HepG2 (cell line): Measurements from ENCODE around the gene ZNF511. TPM values are rescaled to one million over a fixed set of nuclear protein-coding genes. Genes with fewer than 3 reads are reported as not detected.

ENCODE experiments used
- EEA1 ChIP-seq: sonication (generic); formaldehyde crosslinking; IDR thresholded peaks from 2 replicates; pipeline ENCODE4 v1.5.1; 2020; ENCODE audit warnings: mild to moderate bottlenecking, missing genetic modification reagents, borderline replicate concordance
- GLI4 ChIP-seq: sonication (generic); formaldehyde crosslinking; IDR thresholded peaks from 2 replicates; pipeline ENCODE4 v1.5.1; 2020; ENCODE audit warnings: missing genetic modification reagents, mild to moderate bottlenecking, moderate library complexity, borderline replicate concordance
- GTF3A ChIP-seq: sonication (generic); formaldehyde crosslinking; conservative IDR thresholded peaks from 2 replicates; pipeline ENCODE4 v1.4.0; 2020; ENCODE audit warnings: mild to moderate bottlenecking, missing genetic modification reagents
- HIC2 ChIP-seq: sonication (generic); formaldehyde crosslinking; IDR thresholded peaks from 2 replicates; pipeline ENCODE4 v1.9.0; 2022; ENCODE audit warnings: low read depth, missing genetic modification reagents
- MIER3 ChIP-seq: IDR thresholded peaks from 2 replicates; pipeline ENCODE4 v1.6.1; 2016; ENCODE audit warnings: missing compliant biosample characterization, borderline replicate concordance
- NFIC ChIP-seq: IDR thresholded peaks from 2 replicates; pipeline ENCODE4 v1.6.1; 2012; ENCODE audit warnings: mild to moderate bottlenecking, low read length, inconsistent platforms
- NFYC ChIP-seq: IDR thresholded peaks from 2 replicates; pipeline ENCODE4 v1.6.1; 2016; ENCODE audit warnings: missing genetic modification reagents, missing compliant biosample characterization
- SNRNP70 ChIP-seq: fragments of 200-400 bp; formaldehyde crosslinking; IDR thresholded peaks from 2 replicates; pipeline ENCODE4 v1.6.1; 2017; ENCODE audit warnings: mild to moderate bottlenecking, low read depth, low read length, moderate library complexity
- ZNF331 ChIP-seq: sonication (generic); formaldehyde crosslinking; IDR thresholded peaks from 2 replicates; pipeline ENCODE4 v1.4.0; 2020; ENCODE audit warnings: missing genetic modification reagents
- polyA plus RNA-seq, 8 experiments: library from polyadenylated mRNA; depleted of rRNA in 3 of 8; stranded (reverse) in 7 of 8; unstranded in 1 of 8; fragments of >200 nt; fragmentation: Illumina TruSeq in 4 of 8; extraction: Trizol in 4 of 8; gene quantifications; 2 replicates each; pipeline versions ENCODE4 v1.2.1 to v1.2.3, GENCODE V29; 2011 to 2016; ENCODE audit warnings: low read depth in 4 of 8, missing spikeins in 1 of 8, mixed read lengths in 1 of 8; ENCODE audit not compliant: insufficient read depth in 1 of 8
- total RNA-seq, 5 experiments: library from RNA; depleted of rRNA; stranded (reverse); fragments of >200 nt; fragmentation: Illumina TruSeq; extraction: Trizol; gene quantifications; 2 replicates each; pipeline ENCODE4 v1.2.3, GENCODE V29; 2016; ENCODE audit warnings: low read depth in 1 of 5
- TF ChIP-seq, protein P1 (sequence below): sonication (generic); formaldehyde crosslinking; IDR thresholded peaks from 2 replicates; pipeline ENCODE4 v1.5.1; 2020; ENCODE audit warnings: missing genetic modification reagents, mild to moderate bottlenecking, borderline replicate concordance
- TF ChIP-seq, protein P2 (sequence below): IDR thresholded peaks from 2 replicates; pipeline ENCODE4 v1.6.1; 2016; ENCODE audit warnings: low read depth, missing genetic modification reagents, missing compliant biosample characterization
- TF ChIP-seq, protein P3 (sequence below): sonication (generic); formaldehyde crosslinking; IDR thresholded peaks from 2 replicates; pipeline ENCODE4 v1.4.0; 2020; ENCODE audit warnings: missing genetic modification reagents
- TF ChIP-seq, protein P4 (sequence below): sonication (generic); formaldehyde crosslinking; IDR thresholded peaks from 2 replicates; pipeline ENCODE4 v1.8.0; 2022; ENCODE audit warnings: mild to moderate bottlenecking, missing genetic modification reagents, moderate library complexity
- TF ChIP-seq, protein P5 (sequence below): IDR thresholded peaks from 2 replicates; pipeline ENCODE4 v1.6.1; 2016

Gene ZNF511
- total and polyA plus RNA-seq, 2 of the 13 experiments (the other 11 are each of a cell fraction or from before 2014, with no cell fraction given) = 35.6 to 66.4 TPM

GRCh38 chr10:133318494-133319127 is 9.9 kb downstream of the ZNF511 start (continued):
- TF ChIP-seq GLI4 (CRISPR knock-in tag) (no peak), NFIC (no peak), HIC2 (CRISPR knock-in tag) (no peak), MIER3 (no peak), NFYC (CRISPR knock-in tag) (no peak), EEA1 (no peak), ZNF331 (peak; percentile 49; the same call in 1 of the 2 replicates), GTF3A (no peak), SNRNP70 (no peak)
- TF ChIP-seq, protein P1, sequence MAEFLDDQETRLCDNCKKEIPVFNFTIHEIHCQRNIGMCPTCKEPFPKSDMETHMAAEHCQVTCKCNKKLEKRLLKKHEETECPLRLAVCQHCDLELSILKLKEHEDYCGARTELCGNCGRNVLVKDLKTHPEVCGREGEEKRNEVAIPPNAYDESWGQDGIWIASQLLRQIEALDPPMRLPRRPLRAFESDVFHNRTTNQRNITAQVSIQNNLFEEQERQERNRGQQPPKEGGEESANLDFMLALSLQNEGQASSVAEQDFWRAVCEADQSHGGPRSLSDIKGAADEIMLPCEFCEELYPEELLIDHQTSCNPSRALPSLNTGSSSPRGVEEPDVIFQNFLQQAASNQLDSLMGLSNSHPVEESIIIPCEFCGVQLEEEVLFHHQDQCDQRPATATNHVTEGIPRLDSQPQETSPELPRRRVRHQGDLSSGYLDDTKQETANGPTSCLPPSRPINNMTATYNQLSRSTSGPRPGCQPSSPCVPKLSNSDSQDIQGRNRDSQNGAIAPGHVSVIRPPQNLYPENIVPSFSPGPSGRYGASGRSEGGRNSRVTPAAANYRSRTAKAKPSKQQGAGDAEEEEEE = no peak
- TF ChIP-seq, protein P2, sequence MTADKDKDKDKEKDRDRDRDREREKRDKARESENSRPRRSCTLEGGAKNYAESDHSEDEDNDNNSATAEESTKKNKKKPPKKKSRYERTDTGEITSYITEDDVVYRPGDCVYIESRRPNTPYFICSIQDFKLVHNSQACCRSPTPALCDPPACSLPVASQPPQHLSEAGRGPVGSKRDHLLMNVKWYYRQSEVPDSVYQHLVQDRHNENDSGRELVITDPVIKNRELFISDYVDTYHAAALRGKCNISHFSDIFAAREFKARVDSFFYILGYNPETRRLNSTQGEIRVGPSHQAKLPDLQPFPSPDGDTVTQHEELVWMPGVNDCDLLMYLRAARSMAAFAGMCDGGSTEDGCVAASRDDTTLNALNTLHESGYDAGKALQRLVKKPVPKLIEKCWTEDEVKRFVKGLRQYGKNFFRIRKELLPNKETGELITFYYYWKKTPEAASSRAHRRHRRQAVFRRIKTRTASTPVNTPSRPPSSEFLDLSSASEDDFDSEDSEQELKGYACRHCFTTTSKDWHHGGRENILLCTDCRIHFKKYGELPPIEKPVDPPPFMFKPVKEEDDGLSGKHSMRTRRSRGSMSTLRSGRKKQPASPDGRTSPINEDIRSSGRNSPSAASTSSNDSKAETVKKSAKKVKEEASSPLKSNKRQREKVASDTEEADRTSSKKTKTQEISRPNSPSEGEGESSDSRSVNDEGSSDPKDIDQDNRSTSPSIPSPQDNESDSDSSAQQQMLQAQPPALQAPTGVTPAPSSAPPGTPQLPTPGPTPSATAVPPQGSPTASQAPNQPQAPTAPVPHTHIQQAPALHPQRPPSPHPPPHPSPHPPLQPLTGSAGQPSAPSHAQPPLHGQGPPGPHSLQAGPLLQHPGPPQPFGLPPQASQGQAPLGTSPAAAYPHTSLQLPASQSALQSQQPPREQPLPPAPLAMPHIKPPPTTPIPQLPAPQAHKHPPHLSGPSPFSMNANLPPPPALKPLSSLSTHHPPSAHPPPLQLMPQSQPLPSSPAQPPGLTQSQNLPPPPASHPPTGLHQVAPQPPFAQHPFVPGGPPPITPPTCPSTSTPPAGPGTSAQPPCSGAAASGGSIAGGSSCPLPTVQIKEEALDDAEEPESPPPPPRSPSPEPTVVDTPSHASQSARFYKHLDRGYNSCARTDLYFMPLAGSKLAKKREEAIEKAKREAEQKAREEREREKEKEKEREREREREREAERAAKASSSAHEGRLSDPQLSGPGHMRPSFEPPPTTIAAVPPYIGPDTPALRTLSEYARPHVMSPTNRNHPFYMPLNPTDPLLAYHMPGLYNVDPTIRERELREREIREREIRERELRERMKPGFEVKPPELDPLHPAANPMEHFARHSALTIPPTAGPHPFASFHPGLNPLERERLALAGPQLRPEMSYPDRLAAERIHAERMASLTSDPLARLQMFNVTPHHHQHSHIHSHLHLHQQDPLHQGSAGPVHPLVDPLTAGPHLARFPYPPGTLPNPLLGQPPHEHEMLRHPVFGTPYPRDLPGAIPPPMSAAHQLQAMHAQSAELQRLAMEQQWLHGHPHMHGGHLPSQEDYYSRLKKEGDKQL (CRISPR knock-in tag) = no peak
- TF ChIP-seq, protein P3, sequence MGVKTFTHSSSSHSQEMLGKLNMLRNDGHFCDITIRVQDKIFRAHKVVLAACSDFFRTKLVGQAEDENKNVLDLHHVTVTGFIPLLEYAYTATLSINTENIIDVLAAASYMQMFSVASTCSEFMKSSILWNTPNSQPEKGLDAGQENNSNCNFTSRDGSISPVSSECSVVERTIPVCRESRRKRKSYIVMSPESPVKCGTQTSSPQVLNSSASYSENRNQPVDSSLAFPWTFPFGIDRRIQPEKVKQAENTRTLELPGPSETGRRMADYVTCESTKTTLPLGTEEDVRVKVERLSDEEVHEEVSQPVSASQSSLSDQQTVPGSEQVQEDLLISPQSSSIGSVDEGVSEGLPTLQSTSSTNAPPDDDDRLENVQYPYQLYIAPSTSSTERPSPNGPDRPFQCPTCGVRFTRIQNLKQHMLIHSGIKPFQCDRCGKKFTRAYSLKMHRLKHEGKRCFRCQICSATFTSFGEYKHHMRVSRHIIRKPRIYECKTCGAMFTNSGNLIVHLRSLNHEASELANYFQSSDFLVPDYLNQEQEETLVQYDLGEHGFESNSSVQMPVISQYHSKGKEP (CRISPR knock-in tag) = no peak
- TF ChIP-seq, protein P4, sequence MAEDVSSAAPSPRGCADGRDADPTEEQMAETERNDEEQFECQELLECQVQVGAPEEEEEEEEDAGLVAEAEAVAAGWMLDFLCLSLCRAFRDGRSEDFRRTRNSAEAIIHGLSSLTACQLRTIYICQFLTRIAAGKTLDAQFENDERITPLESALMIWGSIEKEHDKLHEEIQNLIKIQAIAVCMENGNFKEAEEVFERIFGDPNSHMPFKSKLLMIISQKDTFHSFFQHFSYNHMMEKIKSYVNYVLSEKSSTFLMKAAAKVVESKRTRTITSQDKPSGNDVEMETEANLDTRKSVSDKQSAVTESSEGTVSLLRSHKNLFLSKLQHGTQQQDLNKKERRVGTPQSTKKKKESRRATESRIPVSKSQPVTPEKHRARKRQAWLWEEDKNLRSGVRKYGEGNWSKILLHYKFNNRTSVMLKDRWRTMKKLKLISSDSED (CRISPR knock-in tag) = 0 out of 2 replicates have a peak, but pooled peaks have one; percentile 43
- TF ChIP-seq, protein P5, sequence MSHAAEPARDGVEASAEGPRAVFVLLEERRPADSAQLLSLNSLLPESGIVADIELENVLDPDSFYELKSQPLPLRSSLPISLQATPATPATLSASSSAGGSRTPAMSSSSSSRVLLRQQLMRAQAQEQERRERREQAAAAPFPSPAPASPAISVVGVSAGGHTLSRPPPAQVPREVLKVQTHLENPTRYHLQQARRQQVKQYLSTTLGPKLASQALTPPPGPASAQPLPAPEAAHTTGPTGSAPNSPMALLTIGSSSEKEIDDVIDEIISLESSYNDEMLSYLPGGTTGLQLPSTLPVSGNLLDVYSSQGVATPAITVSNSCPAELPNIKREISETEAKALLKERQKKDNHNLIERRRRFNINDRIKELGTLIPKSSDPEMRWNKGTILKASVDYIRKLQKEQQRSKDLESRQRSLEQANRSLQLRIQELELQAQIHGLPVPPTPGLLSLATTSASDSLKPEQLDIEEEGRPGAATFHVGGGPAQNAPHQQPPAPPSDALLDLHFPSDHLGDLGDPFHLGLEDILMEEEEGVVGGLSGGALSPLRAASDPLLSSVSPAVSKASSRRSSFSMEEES (CRISPR knock-in tag) = no peak
